SK-N-SH (cell line): ENCODE results near the gene PLD1. TPM values are rescaled to one million over a fixed set of nuclear protein-coding genes. Genes with fewer than 3 reads are reported as not detected.

Source experiments
- CTCF ChIA-PET: fragments of 300-600, 350-600 bp; formaldehyde crosslinking; extraction: SDS; loops from one replicate; lab custom pipeline; 2021; lab: Yijun Ruan, JAX
- POLR2A ChIA-PET: fragments of 350-600 bp; sonication (Branson Sonifier 250); formaldehyde crosslinking; extraction: SDS; loops from one replicate; lab custom pipeline; 2020; ENCODE audit warnings: antibody characterized with exemption, inconsistent platforms; lab: Yijun Ruan, JAX
- DNase-seq: peaks from one replicate; pipeline ENCODE4 v3.0.0; 2012
- H2AFZ ChIP-seq: fragments of 200-600 bp; sonication (generic); 2 replicates; pipeline ENCODE4 v1.8.1; 2016; ENCODE audit warnings: antibody characterized with exemption, mild to moderate bottlenecking, low read depth
- H3F3A ChIP-seq: fragments of 200-600 bp; sonication (generic); replicated peaks from 2 replicates; pipeline ENCODE3; 2016; ENCODE audit warnings: antibody characterized with exemption, mild to moderate bottlenecking; ENCODE audit not compliant: insufficient read depth
- H3K27ac ChIP-seq, 2 experiments: fragments of 200-500 bp in 1 of 2; fragments of 200-600 bp in 1 of 2; sonication (Bioruptor generic) in 1 of 2; sonication (generic), shearing (Covaris generic) in 1 of 2; 2 replicates each; pipeline versions ENCODE4 v1.5.1 to v1.6.1; 2014 to 2016; ENCODE audit warnings: low read depth in 2 of 2, inconsistent platforms in 1 of 2, low read length in 1 of 2, mild to moderate bottlenecking in 1 of 2, mixed read lengths in 1 of 2
- H3K27me3 ChIP-seq: fragments of 200-600 bp; sonication (generic), shearing (Covaris generic); 2 replicates; pipeline ENCODE4 v1.6.1; 2016; ENCODE audit warnings: mixed run types; ENCODE audit not compliant: insufficient read depth
- H3K36me3 ChIP-seq, 2 experiments: fragments of 200-500 bp in 1 of 2; fragments of 200-600 bp in 1 of 2; sonication (Bioruptor generic) in 1 of 2; sonication (generic) in 1 of 2; replicated peaks in 1 of 2; 2 replicates each; pipeline versions ENCODE3 to v1.5.1; 2014 to 2016; ENCODE audit warnings: low read length in 1 of 2, mild to moderate bottlenecking in 1 of 2; ENCODE audit not compliant: insufficient read depth in 2 of 2, control insufficient read depth in 1 of 2
- H3K4me1 ChIP-seq, 2 experiments: fragments of 200-500 bp in 1 of 2; fragments of 200-600 bp in 1 of 2; sonication (Bioruptor generic) in 1 of 2; sonication (generic), shearing (Covaris generic) in 1 of 2; 2 replicates each; pipeline versions ENCODE4 v1.5.1 to v1.6.1; 2014 to 2016; ENCODE audit warnings: low read depth in 1 of 2, low read length in 1 of 2, mixed run types in 1 of 2; ENCODE audit not compliant: insufficient read depth in 2 of 2, control insufficient read depth in 1 of 2
- H3K4me2 ChIP-seq: fragments of 200-600 bp; sonication (generic), shearing (Covaris generic); 2 replicates; pipeline ENCODE4 v1.6.1; 2017; ENCODE audit warnings: mixed run types
- H3K4me3 ChIP-seq, 2 experiments: fragments of 200-500 bp in 1 of 2; fragments of 200-600 bp in 1 of 2; sonication (Bioruptor generic) in 1 of 2; sonication (generic), shearing (Covaris generic) in 1 of 2; 2 replicates each; pipeline versions ENCODE4 v1.5.1 to v1.8.1; 2014 to 2016; ENCODE audit warnings: low read depth in 2 of 2, inconsistent platforms in 1 of 2, low read length in 1 of 2, mild to moderate bottlenecking in 1 of 2, mixed read lengths in 1 of 2, moderate library complexity in 1 of 2
- H3K79me2 ChIP-seq: fragments of 200-600 bp; sonication (generic); 2 replicates; pipeline ENCODE4 v1.8.1; 2017; ENCODE audit warnings: mild to moderate bottlenecking; ENCODE audit not compliant: insufficient read depth
- H3K9ac ChIP-seq: fragments of 200-600 bp; sonication (generic); 2 replicates; pipeline ENCODE4 v1.6.1; 2017; ENCODE audit warnings: mixed run types
- H3K9me2 ChIP-seq: fragments of 200-600 bp; sonication (generic); 2 replicates; pipeline ENCODE4 v1.6.1; 2017; ENCODE audit warnings: mixed run types
- H3K9me3 ChIP-seq: fragments of 200-600 bp; sonication (generic); 2 replicates; pipeline ENCODE4 v1.6.1; 2017; ENCODE audit warnings: mixed run types, mild to moderate bottlenecking, moderate library complexity
- H4K20me1 ChIP-seq: fragments of 200-600 bp; sonication (generic); 2 replicates; pipeline ENCODE4 v1.6.1; 2017; ENCODE audit warnings: mild to moderate bottlenecking, mixed run types; ENCODE audit not compliant: insufficient read depth
- CHD2 ChIP-seq: fragments of 150-350 bp; IDR thresholded peaks from 2 replicates; pipeline ENCODE4 v1.6.1; 2018; ENCODE audit warnings: low read length; ENCODE audit not compliant: partially characterized antibody
- EP300 ChIP-seq, 2 experiments: IDR thresholded peaks; 2 replicates each; pipeline versions ENCODE4 v1.4.0 to v1.6.1; 2012; ENCODE audit warnings: borderline replicate concordance in 1 of 2, low read depth in 1 of 2, low read length in 1 of 2
- FOXM1 ChIP-seq: IDR thresholded peaks from 2 replicates; pipeline ENCODE4 v1.4.0; 2012; ENCODE audit warnings: low read depth, mild to moderate bottlenecking
- GABPA ChIP-seq: IDR thresholded peaks from 2 replicates; pipeline ENCODE4 v1.4.0; 2012; ENCODE audit warnings: low read depth, mild to moderate bottlenecking
- MEF2A ChIP-seq: IDR thresholded peaks from 2 replicates; pipeline ENCODE4 v1.4.0; 2012; ENCODE audit warnings: low read depth, borderline replicate concordance
- POLR2AphosphoS5 ChIP-seq: IDR thresholded peaks from 2 replicates; pipeline ENCODE4 v1.6.1; 2012; ENCODE audit warnings: low read depth, low read length
- RAD21 ChIP-seq: IDR thresholded peaks from 2 replicates; pipeline ENCODE4 v1.6.1; 2012; ENCODE audit warnings: mild to moderate bottlenecking, low read length
- RCOR1 ChIP-seq: fragments of 150-350 bp; IDR thresholded peaks from 2 replicates; pipeline ENCODE4 v1.6.1; 2017; ENCODE audit warnings: antibody characterized with exemption, low read length
- RFX5 ChIP-seq: IDR thresholded peaks from 2 replicates; pipeline ENCODE4 v1.6.1; 2012; ENCODE audit warnings: mild to moderate bottlenecking, improper control_type of control experiment, low read length
- RXRA ChIP-seq: IDR thresholded peaks from 2 replicates; pipeline ENCODE4 v1.4.0; 2012; ENCODE audit warnings: low read depth, mild to moderate bottlenecking, borderline replicate concordance
- SIN3A ChIP-seq: IDR thresholded peaks from 2 replicates; pipeline ENCODE4 v1.6.1; 2012; ENCODE audit warnings: low read depth, mild to moderate bottlenecking, low read length, moderate library complexity, borderline replicate concordance
- SMC3 ChIP-seq: IDR thresholded peaks from 2 replicates; pipeline ENCODE4 v1.6.1; 2012; ENCODE audit warnings: low read depth, low read length, improper control_type of control experiment
- TAF1 ChIP-seq: IDR thresholded peaks from 2 replicates; pipeline ENCODE4 v1.6.1; 2012; ENCODE audit warnings: low read depth, mild to moderate bottlenecking, low read length, moderate library complexity, borderline replicate concordance
- TCF12 ChIP-seq: IDR thresholded peaks from 2 replicates; pipeline ENCODE4 v1.4.0; 2012
- TEAD4 ChIP-seq: IDR thresholded peaks from 2 replicates; pipeline ENCODE4 v1.4.0; 2012; ENCODE audit warnings: mild to moderate bottlenecking, borderline replicate concordance; ENCODE audit not compliant: insufficient read depth
- YY1 ChIP-seq: IDR thresholded peaks from 2 replicates; pipeline ENCODE4 v1.4.0; 2012; ENCODE audit warnings: low read depth, mild to moderate bottlenecking
- WGBS: methylation state at CpG from one replicate; pipeline ENCODE4 v1.1.6; 2017; ENCODE audit warnings: low lambda C conversion rate; 5-methylcytosine and 5-hydroxymethylcytosine counted together
- polyA plus RNA-seq, 3 experiments: library from polyadenylated mRNA; depleted of rRNA; stranded (reverse); fragments of >200 nt; gene quantifications; 2 replicates each; pipeline ENCODE4 v1.2.3, GENCODE V29; 2012
- TF ChIP-seq, protein P1 (sequence below): IDR thresholded peaks from 2 replicates; pipeline ENCODE4 v1.6.1; 2012; ENCODE audit warnings: mild to moderate bottlenecking, low read depth, low read length, moderate library complexity
- TF ChIP-seq, protein P2 (sequence below): fragments of 200-600 bp; sonication (generic); IDR thresholded peaks from 2 replicates; pipeline ENCODE4 v1.6.1; 2017; ENCODE audit warnings: antibody characterized with exemption, mild to moderate bottlenecking, moderate library complexity
- TF ChIP-seq, protein P3 (sequence below): IDR thresholded peaks from 2 replicates; pipeline ENCODE4 v1.4.0; 2012; ENCODE audit warnings: low read depth, borderline replicate concordance
- TF ChIP-seq, protein P4 (sequence below): fragments of 150-350 bp; IDR thresholded peaks from 2 replicates; pipeline ENCODE4 v1.6.1; 2017; ENCODE audit warnings: antibody characterized with exemption, low read length, low read depth, borderline replicate concordance

PLD1 gene
- polyA plus RNA-seq, 1 of the 3 experiments (the other 2 are of a cell fraction): 6.2 TPM

DNA sequence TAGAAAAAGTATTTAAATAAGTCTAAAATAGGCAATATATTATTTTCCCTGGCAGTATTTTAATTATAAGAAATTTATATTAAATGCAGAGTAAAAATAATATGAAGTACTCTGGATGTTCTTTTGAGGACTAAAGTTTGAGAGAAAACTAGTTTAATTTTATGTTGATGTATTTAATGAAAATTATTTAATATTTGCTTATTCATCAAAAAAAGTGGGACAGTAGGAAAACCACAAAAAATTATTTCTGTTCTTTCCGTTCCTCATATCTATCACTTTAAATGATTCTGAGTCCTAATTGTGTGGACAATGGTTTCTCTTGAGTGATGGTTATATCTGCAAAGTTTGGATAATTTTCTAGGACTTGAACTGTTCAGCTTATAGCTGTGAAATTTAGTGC lies 202.8 kb downstream of the PLD1 start:
- no peaks in the 10 kb centered on the region for H4K20me1 ChIP-seq
- no peak for DNase-seq
- no peaks in the 10 kb centered on the region for H3K79me2 ChIP-seq
- H3K4me1 ChIP-seq: no peaks in the 10 kb centered on the region; a peak in 1 of 4 replicates
- H3K36me3 ChIP-seq: peaks cover under 1 to 6% of the 10 kb centered on the region in 2 experiments
- H3K9me2 ChIP-seq: no peaks in the 10 kb centered on the region
- H2AFZ ChIP-seq: no peak overlapping the region
- H3F3A ChIP-seq: no peaks in the 10 kb centered on the region
- H3K4me3 ChIP-seq: no peak overlapping the region
- ChIA-PET POLR2A (no interaction called here), CTCF (no interaction called here)
- no peak for TF ChIP-seq MEF2A
- TF ChIP-seq TEAD4: no peak
- no peak for TF ChIP-seq RFX5
- no peak for TF ChIP-seq GABPA
- no peak for TF ChIP-seq FOXM1
- no peak for TF ChIP-seq EP300 (IDR thresholded peaks at IDR 0.05; ENCODE audit: borderline replicate concordance in 1 of 2, low read depth in 1 of 2, low read length in 1 of 2)
- TF ChIP-seq, protein P1, sequence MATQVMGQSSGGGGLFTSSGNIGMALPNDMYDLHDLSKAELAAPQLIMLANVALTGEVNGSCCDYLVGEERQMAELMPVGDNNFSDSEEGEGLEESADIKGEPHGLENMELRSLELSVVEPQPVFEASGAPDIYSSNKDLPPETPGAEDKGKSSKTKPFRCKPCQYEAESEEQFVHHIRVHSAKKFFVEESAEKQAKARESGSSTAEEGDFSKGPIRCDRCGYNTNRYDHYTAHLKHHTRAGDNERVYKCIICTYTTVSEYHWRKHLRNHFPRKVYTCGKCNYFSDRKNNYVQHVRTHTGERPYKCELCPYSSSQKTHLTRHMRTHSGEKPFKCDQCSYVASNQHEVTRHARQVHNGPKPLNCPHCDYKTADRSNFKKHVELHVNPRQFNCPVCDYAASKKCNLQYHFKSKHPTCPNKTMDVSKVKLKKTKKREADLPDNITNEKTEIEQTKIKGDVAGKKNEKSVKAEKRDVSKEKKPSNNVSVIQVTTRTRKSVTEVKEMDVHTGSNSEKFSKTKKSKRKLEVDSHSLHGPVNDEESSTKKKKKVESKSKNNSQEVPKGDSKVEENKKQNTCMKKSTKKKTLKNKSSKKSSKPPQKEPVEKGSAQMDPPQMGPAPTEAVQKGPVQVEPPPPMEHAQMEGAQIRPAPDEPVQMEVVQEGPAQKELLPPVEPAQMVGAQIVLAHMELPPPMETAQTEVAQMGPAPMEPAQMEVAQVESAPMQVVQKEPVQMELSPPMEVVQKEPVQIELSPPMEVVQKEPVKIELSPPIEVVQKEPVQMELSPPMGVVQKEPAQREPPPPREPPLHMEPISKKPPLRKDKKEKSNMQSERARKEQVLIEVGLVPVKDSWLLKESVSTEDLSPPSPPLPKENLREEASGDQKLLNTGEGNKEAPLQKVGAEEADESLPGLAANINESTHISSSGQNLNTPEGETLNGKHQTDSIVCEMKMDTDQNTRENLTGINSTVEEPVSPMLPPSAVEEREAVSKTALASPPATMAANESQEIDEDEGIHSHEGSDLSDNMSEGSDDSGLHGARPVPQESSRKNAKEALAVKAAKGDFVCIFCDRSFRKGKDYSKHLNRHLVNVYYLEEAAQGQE: no peak
- TF ChIP-seq CHD2: no peak
- TF ChIP-seq, protein P2, sequence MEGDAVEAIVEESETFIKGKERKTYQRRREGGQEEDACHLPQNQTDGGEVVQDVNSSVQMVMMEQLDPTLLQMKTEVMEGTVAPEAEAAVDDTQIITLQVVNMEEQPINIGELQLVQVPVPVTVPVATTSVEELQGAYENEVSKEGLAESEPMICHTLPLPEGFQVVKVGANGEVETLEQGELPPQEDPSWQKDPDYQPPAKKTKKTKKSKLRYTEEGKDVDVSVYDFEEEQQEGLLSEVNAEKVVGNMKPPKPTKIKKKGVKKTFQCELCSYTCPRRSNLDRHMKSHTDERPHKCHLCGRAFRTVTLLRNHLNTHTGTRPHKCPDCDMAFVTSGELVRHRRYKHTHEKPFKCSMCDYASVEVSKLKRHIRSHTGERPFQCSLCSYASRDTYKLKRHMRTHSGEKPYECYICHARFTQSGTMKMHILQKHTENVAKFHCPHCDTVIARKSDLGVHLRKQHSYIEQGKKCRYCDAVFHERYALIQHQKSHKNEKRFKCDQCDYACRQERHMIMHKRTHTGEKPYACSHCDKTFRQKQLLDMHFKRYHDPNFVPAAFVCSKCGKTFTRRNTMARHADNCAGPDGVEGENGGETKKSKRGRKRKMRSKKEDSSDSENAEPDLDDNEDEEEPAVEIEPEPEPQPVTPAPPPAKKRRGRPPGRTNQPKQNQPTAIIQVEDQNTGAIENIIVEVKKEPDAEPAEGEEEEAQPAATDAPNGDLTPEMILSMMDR: no peak
- TF ChIP-seq RAD21: no peak
- TF ChIP-seq TCF12: no peak
- no peak for TF ChIP-seq RXRA
- TF ChIP-seq, protein P3, sequence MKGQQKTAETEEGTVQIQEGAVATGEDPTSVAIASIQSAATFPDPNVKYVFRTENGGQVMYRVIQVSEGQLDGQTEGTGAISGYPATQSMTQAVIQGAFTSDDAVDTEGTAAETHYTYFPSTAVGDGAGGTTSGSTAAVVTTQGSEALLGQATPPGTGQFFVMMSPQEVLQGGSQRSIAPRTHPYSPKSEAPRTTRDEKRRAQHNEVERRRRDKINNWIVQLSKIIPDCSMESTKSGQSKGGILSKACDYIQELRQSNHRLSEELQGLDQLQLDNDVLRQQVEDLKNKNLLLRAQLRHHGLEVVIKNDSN: no peak
- no peak for TF ChIP-seq YY1
- TF ChIP-seq SMC3: no peak
- TF ChIP-seq, protein P4, sequence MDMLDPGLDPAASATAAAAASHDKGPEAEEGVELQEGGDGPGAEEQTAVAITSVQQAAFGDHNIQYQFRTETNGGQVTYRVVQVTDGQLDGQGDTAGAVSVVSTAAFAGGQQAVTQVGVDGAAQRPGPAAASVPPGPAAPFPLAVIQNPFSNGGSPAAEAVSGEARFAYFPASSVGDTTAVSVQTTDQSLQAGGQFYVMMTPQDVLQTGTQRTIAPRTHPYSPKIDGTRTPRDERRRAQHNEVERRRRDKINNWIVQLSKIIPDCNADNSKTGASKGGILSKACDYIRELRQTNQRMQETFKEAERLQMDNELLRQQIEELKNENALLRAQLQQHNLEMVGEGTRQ: no peak
- TF ChIP-seq POLR2AphosphoS5: no peak
- TF ChIP-seq TAF1: no peak
- TF ChIP-seq RCOR1: no peak
- TF ChIP-seq SIN3A: no peak
- WGBS: 98% methylated on average over 1 of the region's 1 CpG
- H3K9me3 ChIP-seq: no peaks in the 10 kb centered on the region
- H3K27ac ChIP-seq: no peak overlapping the region
- H3K9ac ChIP-seq: no peak overlapping the region
- H3K27me3 ChIP-seq: no peaks in the 10 kb centered on the region
- no peak overlapping the region for H3K4me2 ChIP-seq
